GM12878 (cell line): ENCODE measurements around the gene LRRC4. TPM values are rescaled to one million over a fixed set of nuclear protein-coding genes. Genes with fewer than 3 reads are reported as not detected.

ENCODE experiments used
- ATAC-seq: fragments of 200-7000 bp; cut with Tn5 transposase; 3 replicates; pipeline ENCODE4 v1.9.1; 2020; ENCODE audit warnings: mild to moderate bottlenecking, moderate library complexity
- BruUV-seq: library from RNA; stranded (reverse); fragments of 400-500 nt; replicated peaks from 2 replicates; lab custom pipeline; 2021; lab: Mats Ljungman, UMichigan
- CTCF ChIA-PET: fragments of 300-600 bp; sonication (Branson Sonifier 250); formaldehyde crosslinking; extraction: SDS; loops from one replicate; lab custom pipeline; 2021; ENCODE audit warnings: inconsistent platforms; lab: Yijun Ruan, JAX
- POLR2A ChIA-PET: fragments of 350-600 bp; formaldehyde crosslinking; extraction: SDS; loops from one replicate; lab custom pipeline; 2021; ENCODE audit warnings: inconsistent platforms; lab: Charles Lee
- RAD21 ChIA-PET: fragments of 300-600 bp; sonication (Branson Sonifier 250); formaldehyde crosslinking; loops from one replicate; lab custom pipeline; 2023; ENCODE audit warnings: antibody characterized with exemption; ENCODE audit not compliant: unreplicated experiment; lab: Charles Lee
- SMC1A ChIA-PET: fragments of 300-600 bp; sonication (Branson Sonifier 250); formaldehyde crosslinking; loops from one replicate; lab custom pipeline; 2023; ENCODE audit not compliant: unreplicated experiment, uncharacterized antibody; lab: Charles Lee
- DNase-seq: peaks from one replicate; pipeline ENCODE4 v3.0.0-alpha.2; 2011; ENCODE audit warnings: low read depth, low spot score
- FAIRE-seq: peaks from 3 replicates; lab custom pipeline; 2011; peaks lifted over from hg19 to GRCh38; lab: Jason Lieb, UNC
- H2AFZ ChIP-seq: 2 replicates; pipeline ENCODE4 v1.6.0; 2011; ENCODE audit warnings: low read depth, low read length, control low read depth; ENCODE audit not compliant: control insufficient read depth
- H3K27ac ChIP-seq: 2 replicates; pipeline ENCODE4 v1.5.1; 2011; ENCODE audit warnings: control low read depth; ENCODE audit not compliant: control insufficient read depth, insufficient read depth
- H3K27me3 ChIP-seq, 2 experiments: replicated peaks in 1 of 2; 2 replicates each; pipeline versions ENCODE4 v1.6.0 to v1.6.1; 2011; ENCODE audit warnings: low read length in 1 of 2; ENCODE audit not compliant: control insufficient read depth in 2 of 2, insufficient read depth in 2 of 2
- H3K36me3 ChIP-seq, 2 experiments: 2 replicates each; pipeline ENCODE4 v1.5.1; 2011; ENCODE audit warnings: low read length in 1 of 2; ENCODE audit not compliant: control insufficient read depth in 2 of 2, insufficient read depth in 2 of 2
- H3K4me1 ChIP-seq: 2 replicates; pipeline ENCODE4 v1.6.1; 2011; ENCODE audit warnings: mild to moderate bottlenecking, low read length, moderate library complexity, mixed read lengths; ENCODE audit not compliant: control insufficient read depth, insufficient read depth
- H3K4me2 ChIP-seq: 2 replicates; pipeline ENCODE4 v1.6.0; 2011; ENCODE audit warnings: control low read depth; ENCODE audit not compliant: control insufficient read depth, insufficient read depth
- H3K4me3 ChIP-seq: fragments of 200-600 bp; sonication (generic); 2 replicates; pipeline ENCODE4 v1.5.1; 2016
- H3K79me2 ChIP-seq: 2 replicates; pipeline ENCODE4 v1.6.0; 2011; ENCODE audit warnings: low read length; ENCODE audit not compliant: control insufficient read depth, insufficient read depth
- H3K9ac ChIP-seq: 2 replicates; pipeline ENCODE4 v1.8.0; 2011; ENCODE audit warnings: low read length, control low read depth, mixed read lengths; ENCODE audit not compliant: control insufficient read depth, insufficient read depth
- H3K9me3 ChIP-seq: replicated peaks from 3 replicates; pipeline ENCODE4 v1.5.1; 2011; ENCODE audit warnings: mild to moderate bottlenecking, low read length; ENCODE audit not compliant: control insufficient read depth, insufficient read depth
- H4K20me1 ChIP-seq: 2 replicates; pipeline ENCODE4 v1.6.0; 2011; ENCODE audit not compliant: control insufficient read depth, insufficient read depth
- ATF2 ChIP-seq: IDR thresholded peaks from 2 replicates; pipeline ENCODE4 v1.6.1; 2012; ENCODE audit warnings: low read length, inconsistent platforms
- CBFB ChIP-seq: IDR thresholded peaks from 2 replicates; pipeline ENCODE4 v1.6.1; 2016; ENCODE audit warnings: antibody characterized with exemption, low read depth
- CUX1 ChIP-seq: IDR thresholded peaks from 2 replicates; pipeline ENCODE4 v1.6.1; 2012; ENCODE audit warnings: improper control_type of control experiment, low read depth, low read length; ENCODE audit not compliant: insufficient replicate concordance
- EGR1 ChIP-seq, 2 experiments: IDR thresholded peaks; 1 replicate in 1 of 2; 2 replicates in 1 of 2; pipeline ENCODE4 v1.6.1; 2011 to 2012; ENCODE audit warnings: low read depth in 2 of 2, low read length in 2 of 2, borderline replicate concordance in 1 of 2, mild to moderate bottlenecking in 1 of 2, moderate library complexity in 1 of 2
- GABPA ChIP-seq: IDR thresholded peaks from 2 replicates; pipeline ENCODE4 v1.6.1; 2014; ENCODE audit warnings: antibody characterized with exemption, low read depth, mild to moderate bottlenecking, inconsistent platforms
- JUNB ChIP-seq: IDR thresholded peaks from 2 replicates; pipeline ENCODE4 v1.6.1; 2016; ENCODE audit warnings: antibody characterized with exemption, mild to moderate bottlenecking
- MEF2B ChIP-seq: fragments of 450-650 bp; IDR thresholded peaks from 2 replicates; pipeline ENCODE4 v1.6.1; 2018; ENCODE audit warnings: mild to moderate bottlenecking, moderate library complexity; ENCODE audit not compliant: partially characterized antibody, poor library complexity, severe bottlenecking
- NR2C2 ChIP-seq: IDR thresholded peaks from 2 replicates; pipeline ENCODE4 v1.6.1; 2011; ENCODE audit warnings: borderline replicate concordance, low read depth; ENCODE audit not compliant: control insufficient read depth, insufficient read length
- RELA ChIP-seq: fragments of 450-650 bp; IDR thresholded peaks from 2 replicates; pipeline ENCODE4 v1.8.0; 2014; ENCODE audit warnings: borderline replicate concordance; ENCODE audit not compliant: partially characterized antibody
- SIX5 ChIP-seq: IDR thresholded peaks from 2 replicates; pipeline ENCODE4 v1.6.1; 2011; ENCODE audit warnings: mild to moderate bottlenecking, low read depth, low read length, moderate library complexity; ENCODE audit not compliant: severe bottlenecking
- SMAD1 ChIP-seq: fragments of 450-650 bp; IDR thresholded peaks from 2 replicates; pipeline ENCODE4 v1.6.1; 2018; ENCODE audit warnings: mild to moderate bottlenecking, low read depth; ENCODE audit not compliant: partially characterized antibody
- STAT1 ChIP-seq: fragments of 450-650 bp; conservative IDR thresholded peaks from 2 replicates; pipeline ENCODE4 v1.6.1; 2014; ENCODE audit warnings: antibody characterized with exemption, mild to moderate bottlenecking
- ZBTB40 ChIP-seq: fragments of 450-650 bp; IDR thresholded peaks from 2 replicates; pipeline ENCODE4 v1.6.1; 2016; ENCODE audit warnings: mild to moderate bottlenecking, moderate library complexity, borderline replicate concordance
- WGBS: methylation state at CpG from one replicate; pipeline ENCODE4 v1.1.6; 2016; ENCODE audit warnings: low lambda C conversion rate; ENCODE audit not compliant: insufficient replicate concordance, insufficient coverage; ENCODE audit errors: missing lambda C conversion rate; 5-methylcytosine and 5-hydroxymethylcytosine counted together
- in situ Hi-C: fragments of 300-500 bp; cut with MboI; formaldehyde crosslinking; loops from 9 replicates; pipeline ENCODE4 v1.14.3; 2018; ENCODE audit warnings: mixed read lengths
- intact Hi-C: fragments of 100-400 bp; cut with micrococcal nuclease; formaldehyde crosslinking; loops from one replicate; pipeline ENCODE4 v1.14.2; 2022; ENCODE audit not compliant: unreplicated experiment
- polyA plus RNA-seq, 11 experiments: library from polyadenylated mRNA; depleted of rRNA in 4 of 11; unstranded in 6 of 11; stranded (reverse) in 5 of 11; fragments of >200 nt; fragmentation: Nextera tagmentation in 4 of 11; fragmentation: Illumina TruSeq in 1 of 11; extraction: Ambion mirVana in 4 of 11; extraction: Trizol in 1 of 11; gene quantifications; 1 replicate in 1 of 11; 2 replicates in 10 of 11; pipeline versions ENCODE4 v1.2.1 to v1.2.3, GENCODE V29; 2011 to 2016; ENCODE audit warnings: inconsistent platforms in 2 of 11, missing spikeins in 2 of 11, low read depth in 1 of 11
- total RNA-seq, 4 experiments: library from RNA; depleted of rRNA in 3 of 4; stranded (reverse); fragments of >200 nt in 3 of 4; fragmentation: Illumina TruSeq in 1 of 4; extraction: Trizol in 1 of 4; gene quantifications; 2 replicates each; pipeline versions ENCODE4 v1.2.1 to v1.2.3, GENCODE V29; 2013 to 2021

Gene LRRC4
- total and polyA plus RNA-seq, 10 of the 15 experiments (the other 5 are each of a cell fraction or from before 2014, with no cell fraction given): 0.06 to 0.85 (median 0.12) TPM; not detected in 4

- Histone ChIP-seq H3K27me3 (no peaks in the 10 kb centered on the region), H3K4me2 (no peak overlapping the region), H3K9ac (no peak overlapping the region), H3K27ac (no peak overlapping the region), H3K36me3 (peaks cover 11 to 20% of the 10 kb centered on the region in 2 experiments; a peak in 3 of 4 replicates), H3K9me3 (no peaks in the 10 kb centered on the region), H2AFZ (no peak overlapping the region), H3K4me1 (peaks cover 17% of the 10 kb centered on the region), H4K20me1 (peaks cover under 1% of the 10 kb centered on the region; the same call in 1 of the 2 replicates), H3K4me3 (no peak overlapping the region), H3K79me2 (no peaks in the 10 kb centered on the region)
- ChIA-PET POLR2A (no interaction called here), SMC1A (no interaction called here), RAD21 (no interaction called here), CTCF (no interaction called here)
- in situ Hi-C loops: no loop called here
- intact Hi-C loops: no loop called here
- DNase-seq: no peak
- no peak for FAIRE-seq
- no TSS peak for BruUV-seq
- ATAC-seq: no peak
- 99% methylated on average over 4 of the region's 4 CpGs for WGBS
- TF ChIP-seq JUNB (no peak), STAT1 (no peak), CBFB (no peak), RELA (no peak), EGR1 (IDR thresholded peaks at IDR 0.05; ENCODE audit: borderline replicate concordance in 1 of 2, low read depth in 2 of 2, low read length in 2 of 2) (no peak), NR2C2 (no peak), GABPA (no peak), MEF2B (no peak), SMAD1 (no peak), ATF2 (no peak), CUX1 (no peak), SIX5 (no peak), ZBTB40 (no peak)
Observed at GRCh38 chr7:127997226-127997922, 33.9 kb downstream of the LRRC4 start.
